ENCODE data around the gene SPRR1A.

SPRR1A gene, protein sequence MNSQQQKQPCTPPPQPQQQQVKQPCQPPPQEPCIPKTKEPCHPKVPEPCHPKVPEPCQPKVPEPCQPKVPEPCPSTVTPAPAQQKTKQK

DNA sequence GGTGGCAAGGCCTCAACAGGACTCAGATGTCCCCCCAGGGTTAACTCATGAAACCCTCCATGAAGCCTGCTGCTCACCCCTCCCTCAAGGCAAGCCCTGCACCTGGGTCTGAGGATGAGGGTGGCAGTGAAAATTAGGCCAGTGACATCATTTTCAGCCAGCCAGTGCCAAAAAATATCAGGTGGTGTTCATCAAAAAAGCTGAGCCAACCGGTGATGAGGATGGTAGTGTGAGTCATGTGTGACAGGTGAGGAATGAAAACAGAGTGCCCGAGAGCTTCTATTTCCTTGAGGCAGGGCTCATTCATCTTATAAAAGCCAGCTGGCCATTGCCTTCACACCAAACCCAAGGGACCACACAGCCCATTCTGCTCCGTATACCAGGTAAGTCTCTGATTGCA, at the start of gene SPRR1A:
Gene SPRR1A (plus strand): TSS at position 339 of the 400 bp plus-strand sequence. CDS start 1,150 bp downstream, outside the sequence.
- DNase-seq (no peak), ATAC-seq (no peak)

DNA sequence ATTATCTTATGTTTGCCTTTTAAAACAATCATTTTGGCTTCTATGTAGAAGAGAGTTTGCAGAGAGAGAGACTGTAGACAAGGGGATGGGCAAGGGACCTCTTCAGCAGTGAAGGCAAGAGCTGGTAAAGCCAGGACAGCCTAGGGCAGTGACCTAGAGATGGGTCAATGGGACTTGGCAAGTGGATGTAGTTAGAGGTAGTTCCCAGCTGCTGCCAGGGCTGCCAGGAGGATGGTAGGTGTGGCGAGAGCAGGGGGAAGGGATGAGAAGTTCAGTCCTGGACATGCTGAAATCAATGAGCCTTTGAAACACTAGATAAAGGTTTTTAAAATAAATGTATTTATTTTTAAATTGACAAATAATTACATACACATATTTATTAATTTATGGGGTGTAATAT, 43.3 kb upstream of the SPRR1A start:
- DNase-seq (no peak), ATAC-seq (no peak)

DNA sequence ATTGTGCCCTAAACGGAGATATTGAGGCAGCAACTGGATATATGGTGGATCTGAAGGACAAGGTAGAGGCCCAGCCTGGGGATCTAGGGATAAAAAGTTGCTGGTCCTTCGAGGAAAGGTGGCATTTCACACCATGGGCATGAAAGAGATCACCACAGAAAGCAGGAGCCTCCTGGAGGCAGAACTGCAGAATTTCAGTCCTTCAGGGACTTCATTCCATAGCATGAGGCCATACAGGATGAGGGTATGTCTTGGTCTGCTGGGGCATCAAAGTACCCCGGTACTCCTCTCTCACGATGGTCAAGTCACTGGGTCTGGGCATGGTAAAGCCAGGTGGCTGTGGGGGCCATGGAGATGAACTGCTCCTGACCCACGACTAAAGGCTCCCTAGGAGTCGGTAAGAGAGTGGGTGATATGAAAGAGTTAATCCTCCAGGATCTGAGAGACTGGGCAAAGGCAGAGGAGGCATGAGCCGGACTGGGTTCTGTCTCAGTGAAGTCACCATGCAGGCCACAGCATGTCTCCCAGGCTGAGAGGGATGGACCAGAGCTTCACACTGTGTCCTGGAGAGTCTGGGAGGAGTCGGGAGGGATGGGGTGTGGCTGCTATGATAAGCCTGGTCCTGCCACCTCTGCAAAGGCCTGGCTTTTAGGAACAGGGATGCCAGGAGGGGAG, 42.7 kb upstream of the SPRR1A start:
- DNase-seq (no peak), ATAC-seq (no peak)

DNA sequence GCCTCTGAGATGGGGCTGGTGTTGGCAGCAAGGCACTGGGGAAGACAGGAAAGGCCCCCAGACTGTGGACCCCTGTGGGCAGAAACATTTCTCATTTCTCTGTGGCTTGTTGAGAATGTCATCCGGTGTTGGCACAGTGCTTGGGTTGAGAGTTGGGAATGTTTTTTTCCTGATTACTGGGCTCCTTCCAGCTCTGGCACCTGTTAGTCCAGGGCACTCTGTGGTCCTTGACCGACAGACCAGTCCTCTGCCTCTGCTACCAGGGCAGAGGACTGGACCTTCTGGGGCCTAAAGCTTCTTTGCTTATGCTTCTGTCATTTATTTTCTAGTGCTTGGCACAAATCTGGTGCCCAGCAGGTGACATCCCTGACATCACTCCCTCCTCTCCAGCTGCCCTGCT, 41.7 kb upstream of the SPRR1A start:
- no peak for DNase-seq

DNA sequence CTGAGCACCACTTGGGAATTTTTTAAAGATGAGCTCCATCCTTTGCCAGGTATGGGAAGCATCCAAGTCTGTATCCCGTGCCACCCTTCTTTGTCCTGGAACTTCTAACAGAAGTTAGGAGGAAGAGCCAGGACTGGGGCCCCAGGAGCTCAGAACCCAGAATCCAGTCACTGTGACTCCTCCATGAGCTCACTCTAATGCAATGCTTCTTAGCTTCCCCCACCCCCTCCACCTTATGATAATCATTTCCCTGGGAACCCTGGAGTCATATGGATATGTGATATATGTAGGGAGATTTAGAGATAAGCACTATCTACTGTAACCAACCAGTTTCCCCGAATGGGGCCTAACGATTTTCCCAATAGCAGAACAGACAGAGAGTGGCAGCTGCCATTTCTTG, 37.6 kb upstream of the SPRR1A start:
- no peak for DNase-seq

More for the DNA sequence above, 41.7 kb upstream of the SPRR1A start:
- no peak for ATAC-seq

DNA sequence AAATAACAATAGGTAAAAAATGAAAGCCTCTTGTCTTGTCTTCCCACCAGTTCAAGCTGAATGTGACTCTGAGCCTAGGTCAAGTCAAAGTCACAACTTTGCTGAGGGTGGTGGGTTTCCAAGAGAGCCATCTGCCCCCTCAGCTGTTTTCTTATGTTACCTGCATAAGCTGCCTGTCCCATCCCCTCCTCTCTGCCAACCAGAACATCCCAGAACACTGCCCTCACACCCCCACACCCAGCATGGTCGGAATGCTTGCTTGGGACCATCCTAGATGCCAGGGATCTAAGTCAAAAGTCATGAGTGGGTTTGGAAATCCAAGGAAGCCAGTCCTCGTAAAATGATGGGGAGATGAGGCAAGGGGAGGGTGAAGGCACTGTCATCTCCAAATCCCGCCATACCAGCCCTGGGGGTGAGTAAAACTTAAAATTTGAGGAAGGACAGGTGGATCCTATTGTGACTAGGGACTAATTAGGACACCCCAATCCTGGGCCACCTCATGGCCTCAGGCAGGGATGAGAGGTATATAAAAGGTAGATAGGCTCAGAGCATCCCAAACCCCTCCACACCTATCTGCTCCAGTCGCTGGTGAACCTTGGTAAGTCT, 37.1 kb upstream of the SPRR1A start, which contains the start of gene SPRR5:
Gene SPRR5 (plus strand): TSS at position 556 of the 606 bp plus-strand sequence. CDS start 1,349 bp downstream, outside the sequence.
- no peak for DNase-seq
- no peak for ATAC-seq

More for the DNA sequence above, 37.6 kb upstream of the SPRR1A start:
- ATAC-seq = no peak

DNA sequence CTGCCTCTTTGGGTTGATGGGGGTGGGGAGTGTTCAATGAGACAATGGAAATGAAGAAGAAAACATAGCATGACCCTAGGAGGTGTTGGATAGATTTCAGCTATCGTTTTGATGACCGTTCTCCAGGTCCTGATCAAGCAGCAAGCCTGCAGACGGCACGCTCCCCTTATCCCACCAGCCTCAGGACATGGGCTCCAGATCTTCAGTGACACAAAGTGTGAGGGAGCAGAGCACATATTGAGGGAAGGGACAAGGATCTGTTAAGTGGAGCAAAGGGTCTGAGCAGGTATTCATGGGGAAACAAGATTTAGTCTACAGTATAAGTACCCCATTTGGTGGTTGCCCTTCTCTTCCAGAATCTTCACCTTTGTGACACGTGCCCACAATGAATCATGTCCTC, 32.2 kb upstream of the SPRR1A start:
- ATAC-seq (no peak), DNase-seq (no peak)

DNA sequence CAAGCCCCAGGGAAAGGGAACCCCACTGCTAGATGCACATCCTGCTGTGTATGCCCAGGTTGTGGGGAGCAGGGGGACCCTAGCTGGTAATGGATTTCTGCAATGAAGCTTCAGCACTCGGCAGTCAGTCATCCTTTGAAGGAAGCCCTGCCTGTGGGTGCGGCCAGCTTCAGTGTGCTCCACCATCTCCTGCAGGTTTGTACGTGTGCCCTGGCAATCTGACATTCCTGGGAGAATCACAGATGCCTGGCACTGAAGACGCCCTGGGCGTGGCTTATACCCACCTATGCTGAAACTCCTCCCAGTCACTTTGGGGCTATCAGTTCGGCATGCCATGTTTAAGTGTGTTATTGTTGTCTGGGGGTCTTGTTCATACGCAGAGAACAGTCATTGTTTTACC, 30.1 kb upstream of the SPRR1A start:
- DNase-seq = no peak
- ATAC-seq = no peak

DNA sequence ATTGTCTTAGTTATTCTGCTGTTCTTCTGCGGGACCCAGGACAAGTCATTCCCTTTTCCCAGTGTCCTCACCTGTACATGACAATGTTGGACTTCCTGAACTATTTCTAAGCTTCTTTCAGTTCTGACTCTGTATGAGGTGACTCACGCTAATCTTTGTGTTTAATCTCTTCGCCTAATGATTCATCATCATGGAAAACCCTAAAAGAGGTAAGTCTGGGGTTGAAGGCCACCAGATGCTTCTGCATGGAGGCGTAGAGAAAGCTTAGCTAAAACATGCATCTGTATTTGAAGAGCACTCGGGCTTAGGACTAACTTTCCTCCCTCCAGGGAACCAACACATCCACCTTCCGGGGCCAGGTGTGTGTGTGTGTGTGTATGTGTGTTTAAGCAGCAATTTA, 29.4 kb upstream of the SPRR1A start:
- DNase-seq = no peak
- ATAC-seq = no peak

DNA sequence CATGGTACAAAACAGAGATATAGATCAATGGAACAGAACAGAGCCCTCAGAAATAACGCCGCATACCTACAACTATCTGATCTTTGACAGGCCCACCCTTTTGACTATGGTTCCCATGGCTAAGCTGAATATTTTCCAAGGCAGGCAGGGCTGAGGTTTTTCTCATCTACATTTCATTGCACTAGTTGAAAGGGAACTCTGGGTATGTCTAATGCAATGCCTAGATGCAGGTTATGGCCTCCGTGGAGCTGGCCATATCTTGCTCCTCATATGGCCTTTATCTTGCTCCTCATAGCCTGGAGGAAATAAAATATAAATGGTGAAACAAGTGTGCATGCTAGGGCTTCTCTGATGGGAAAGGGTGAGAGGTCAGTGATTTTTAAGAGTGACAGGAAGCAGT, 26.3 kb upstream of the SPRR1A start:
- ATAC-seq = no peak
- DNase-seq = no peak

DNA sequence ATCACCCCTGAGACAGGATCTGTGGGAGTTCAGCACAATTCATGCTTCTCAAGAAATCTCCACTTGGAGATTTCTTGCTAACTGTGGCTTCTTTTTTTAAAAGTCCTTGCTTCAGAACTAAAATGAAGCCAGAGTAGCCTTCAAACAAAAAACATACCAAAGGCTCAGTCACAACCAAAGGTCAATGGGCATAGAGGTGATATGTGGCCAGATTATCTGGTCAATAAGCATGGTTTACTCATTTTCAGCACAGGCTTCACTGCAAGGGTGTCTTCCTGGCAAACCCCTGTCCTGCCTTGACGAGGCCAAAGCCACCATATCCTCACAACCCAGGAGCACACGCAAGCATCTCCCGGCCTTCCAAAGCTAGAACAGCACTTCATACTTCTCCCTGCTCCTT, 24.6 kb upstream of the SPRR1A start:
- ATAC-seq (no peak), DNase-seq (no peak)

DNA sequence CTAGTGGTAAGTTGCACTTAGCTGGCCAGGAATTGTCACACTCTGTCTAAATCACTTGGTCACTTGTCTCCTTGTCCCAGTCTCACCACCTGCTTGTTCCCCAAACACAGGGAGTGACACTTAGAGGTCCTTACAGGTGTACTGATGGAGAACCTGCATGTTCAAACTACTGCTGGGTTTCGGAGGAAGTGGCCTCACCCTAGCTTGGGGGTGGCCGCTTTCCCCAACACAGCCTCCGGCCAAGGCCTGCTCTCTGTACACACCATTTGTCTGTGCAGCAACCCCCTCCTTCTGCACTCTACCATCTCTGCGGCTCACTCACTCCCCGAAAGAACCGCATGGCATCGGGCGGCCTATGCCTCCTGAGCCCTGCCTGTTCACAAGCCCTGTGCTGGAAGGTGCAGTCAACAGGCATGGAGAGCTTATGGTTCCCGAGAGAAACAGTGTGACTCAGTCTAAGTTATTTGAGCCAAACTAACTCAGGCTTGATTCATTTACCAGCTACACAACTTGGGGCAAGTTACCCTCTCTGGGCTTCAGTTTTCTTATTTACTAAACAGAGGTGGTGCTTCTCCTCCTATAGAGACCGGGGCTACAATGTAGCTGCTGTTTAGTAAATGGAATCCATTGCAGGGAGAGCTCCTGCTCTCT, 24.0 kb upstream of the SPRR1A start:
- no peak for ATAC-seq
- no peak for DNase-seq

DNA sequence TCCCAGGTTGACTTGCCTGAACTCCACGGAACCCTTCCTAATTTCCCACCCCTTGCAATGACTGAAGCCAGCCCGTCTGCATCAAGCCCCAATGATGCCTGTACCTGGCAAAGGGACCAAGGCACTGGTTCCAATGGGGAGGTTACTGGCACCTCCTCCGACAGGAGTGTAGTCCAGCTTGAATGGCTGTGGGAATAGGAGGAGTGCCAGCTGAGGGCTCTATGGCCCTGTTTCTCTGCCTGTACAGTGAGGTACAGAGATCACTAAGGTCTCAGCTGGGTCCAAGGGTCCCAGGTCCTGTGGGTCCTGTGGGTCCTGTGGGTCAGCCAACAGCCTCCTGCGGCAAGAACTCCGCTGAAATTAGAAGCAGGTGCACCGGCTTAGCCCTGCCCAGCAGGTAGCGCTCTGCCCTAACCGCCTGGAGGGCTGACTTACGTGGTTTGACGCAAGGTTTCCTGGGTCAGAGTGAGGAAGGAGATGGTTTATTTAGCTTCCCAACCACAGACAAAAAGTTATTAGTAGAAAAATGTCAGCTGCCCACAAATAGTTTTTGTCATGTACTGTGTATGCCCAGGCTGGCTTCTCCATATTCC, 23.3 kb upstream of the SPRR1A start:
- DNase-seq = no peak
- no peak for ATAC-seq

DNA sequence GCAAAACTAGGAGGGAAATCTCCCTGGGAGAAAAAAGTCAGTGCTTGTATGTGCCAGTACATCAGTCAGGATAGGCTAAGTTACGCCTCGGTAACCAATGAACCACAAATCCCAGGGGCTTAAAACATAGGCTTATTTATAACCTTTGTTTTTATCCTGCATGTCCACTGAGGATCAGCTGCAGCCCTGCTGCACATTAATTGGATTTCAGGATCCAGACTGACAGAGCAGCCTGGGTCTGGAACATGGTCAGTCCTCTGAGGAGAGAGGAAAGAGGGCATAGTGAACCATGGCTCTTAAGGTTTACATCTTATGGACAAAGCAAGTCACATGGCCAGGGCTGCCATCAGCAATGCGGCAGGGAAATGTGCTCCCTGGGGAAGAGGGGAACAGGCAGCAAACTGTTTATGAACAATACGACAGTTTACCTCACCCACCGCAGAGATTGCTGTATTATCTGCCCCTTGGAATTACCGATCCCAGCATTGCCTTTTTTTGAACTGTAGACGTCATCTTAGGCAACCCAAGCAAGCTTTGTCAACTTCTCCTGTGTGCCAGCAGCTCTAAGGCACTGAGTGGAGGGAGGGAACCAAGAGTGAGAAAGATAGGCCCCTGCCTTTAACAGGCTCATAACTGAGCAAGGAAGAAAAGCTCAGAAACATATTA, 22.5 kb upstream of the SPRR1A start:
- no peak for ATAC-seq

DNA sequence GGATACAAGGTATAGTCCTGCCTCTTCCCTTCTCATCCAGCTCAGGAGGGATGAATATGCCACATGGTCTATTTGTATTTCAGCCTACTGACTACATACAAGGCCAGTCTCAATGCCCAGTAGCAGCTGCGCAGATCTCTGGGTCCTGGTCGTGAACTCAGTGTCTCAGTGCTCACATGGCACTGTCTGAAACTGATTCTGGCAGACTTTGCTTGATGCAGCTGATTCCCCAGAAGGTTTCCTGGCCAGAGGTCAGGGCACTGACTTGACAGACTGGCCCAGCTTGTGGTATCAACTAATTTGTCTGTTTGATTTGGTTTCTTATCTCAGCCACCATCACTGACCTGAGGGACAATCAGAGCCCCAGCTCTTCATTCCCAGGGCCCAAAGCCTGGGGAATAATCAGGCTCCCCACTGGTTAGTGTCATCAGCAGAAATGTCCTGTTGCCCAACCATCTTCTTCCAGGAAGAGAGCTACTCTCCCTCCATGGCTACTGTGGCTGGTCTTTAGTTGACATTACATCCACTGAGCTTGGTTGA, 20.9 kb upstream of the SPRR1A start:
- ATAC-seq (no peak), DNase-seq (no peak)

More for the DNA sequence above, 22.5 kb upstream of the SPRR1A start:
- no peak for DNase-seq

DNA sequence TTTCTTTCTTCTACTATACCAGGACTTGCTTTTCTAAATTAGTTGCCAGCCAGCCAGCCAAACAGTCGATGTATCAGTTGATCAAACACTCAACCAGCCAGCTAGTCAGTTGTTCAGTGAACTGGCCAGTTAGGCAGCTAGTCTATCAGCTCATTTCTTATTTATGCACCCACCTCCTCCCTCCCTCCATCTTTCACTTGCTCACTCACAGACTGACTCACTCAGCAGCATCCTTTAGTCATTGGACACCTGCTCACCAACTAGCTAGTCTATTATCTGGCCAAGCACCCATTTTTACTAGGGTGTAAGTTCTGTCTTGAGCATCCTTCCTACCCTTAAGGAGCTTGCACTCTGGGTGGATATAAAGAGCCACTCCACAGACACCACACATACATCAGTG, 19.3 kb upstream of the SPRR1A start:
- ATAC-seq (no peak), DNase-seq (no peak)

DNA sequence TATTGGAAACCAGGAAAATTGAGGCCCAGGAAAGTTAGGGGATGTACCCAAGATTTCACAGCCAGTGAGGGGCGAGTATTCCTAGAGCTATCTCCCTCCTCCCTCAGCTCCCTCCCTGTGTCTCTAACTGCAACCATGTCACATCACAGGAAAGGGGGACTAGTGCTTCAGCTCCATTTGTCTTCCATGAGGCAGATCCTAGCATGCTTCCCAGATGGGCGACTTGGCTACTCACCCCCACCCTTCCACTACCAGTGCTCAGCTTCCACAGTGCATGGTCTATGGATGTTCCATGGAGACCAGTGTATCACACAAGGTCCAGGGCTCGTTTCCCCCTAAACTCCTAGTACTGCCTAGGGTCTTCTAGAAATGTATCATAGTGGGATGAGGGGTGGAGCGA, 18.0 kb upstream of the SPRR1A start:
- DNase-seq = no peak
- no peak for ATAC-seq

DNA sequence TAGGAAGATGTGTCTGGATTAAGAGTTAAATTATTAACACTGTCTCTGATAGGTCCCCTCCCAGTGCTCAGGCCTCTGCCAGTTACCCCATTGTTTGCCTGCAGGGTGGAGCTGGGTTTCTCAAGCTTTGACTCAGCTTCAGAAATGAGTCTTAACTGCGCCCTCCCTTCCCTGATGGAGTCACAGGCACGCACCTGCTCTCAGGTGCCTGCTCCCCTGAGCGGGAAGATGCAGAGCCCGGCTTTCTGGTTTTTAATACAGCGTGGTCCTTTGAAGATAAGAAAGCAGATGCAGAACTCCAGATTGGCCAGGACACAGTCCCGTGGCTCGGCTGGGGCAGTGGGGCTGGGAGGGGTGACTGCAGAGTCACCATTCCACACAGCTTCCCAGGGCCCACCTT, 16.7 kb upstream of the SPRR1A start:
- ATAC-seq = no peak

DNA sequence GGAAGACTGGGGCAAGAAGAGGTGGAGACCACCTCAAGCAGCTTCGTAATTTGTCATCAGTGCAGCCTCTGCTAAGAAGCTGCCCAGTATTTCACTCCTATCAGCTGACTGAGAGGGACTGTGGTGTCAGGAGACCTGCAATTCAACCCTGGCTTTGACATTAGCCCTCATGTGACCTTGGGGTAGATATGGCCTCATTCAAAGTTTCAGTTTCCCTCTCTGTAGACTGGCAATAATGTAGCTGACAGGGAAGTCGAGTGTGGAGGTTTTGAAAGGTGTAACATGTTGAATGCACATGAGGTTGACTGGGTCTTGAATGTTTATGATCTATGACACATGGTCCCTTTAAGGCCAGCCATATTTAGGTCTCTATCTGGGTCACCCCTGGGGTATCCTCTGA, 15.6 kb upstream of the SPRR1A start:
- ATAC-seq (no peak), DNase-seq (no peak)

More for the DNA sequence above, 16.7 kb upstream of the SPRR1A start:
- DNase-seq = no peak

DNA sequence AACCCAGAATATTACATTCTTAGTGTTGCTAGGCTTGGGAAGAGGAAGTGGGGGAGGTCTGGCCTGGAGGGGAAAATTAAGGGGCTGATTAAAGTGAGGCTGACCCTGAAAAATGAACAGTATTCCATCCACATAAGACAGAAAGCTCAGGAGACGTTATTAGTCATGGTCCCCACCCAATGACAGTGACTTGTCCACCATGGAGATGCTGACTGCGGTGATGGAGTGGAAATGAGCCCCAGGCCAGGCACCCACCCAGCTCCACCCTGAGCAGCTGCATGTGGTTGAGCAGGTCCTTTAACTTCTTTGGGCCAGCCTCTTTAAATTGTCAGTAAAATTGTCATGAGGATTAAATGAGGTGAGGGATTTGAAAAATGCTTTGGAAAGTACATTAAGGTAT, 14.8 kb upstream of the SPRR1A start:
- DNase-seq = no peak
- no peak for ATAC-seq

DNA sequence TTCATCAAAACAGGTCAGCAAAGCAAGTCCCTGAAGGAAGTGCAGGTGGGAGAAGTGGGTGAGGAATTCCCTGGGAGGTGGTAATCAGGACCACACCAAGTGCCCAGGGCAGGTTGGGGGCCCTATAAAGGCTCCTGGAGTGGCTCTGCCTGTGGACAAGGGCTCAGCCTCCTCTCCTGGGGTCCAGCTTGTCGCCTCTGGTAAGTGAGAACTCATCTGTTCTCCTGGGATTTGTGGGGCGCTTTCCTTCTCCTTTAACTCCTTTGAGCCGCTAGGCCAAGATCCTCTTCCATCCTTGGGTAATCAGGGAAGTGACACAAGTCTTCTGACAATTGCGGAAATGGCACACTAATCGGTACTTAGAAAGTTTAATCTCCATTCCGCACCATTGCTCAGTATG, 13.4 kb upstream of the SPRR1A start, which contains the start of gene SPRR4:
Gene SPRR4 (plus strand): TSS at position 154 of the 400 bp plus-strand sequence. CDS start 1,243 bp downstream, outside the sequence.
- no peak for ATAC-seq
- no peak for DNase-seq

Data from stimulated activated naive CD8-positive, alpha-beta T cell treated with anti-CD3 and anti-CD28 coated beads, Interleukin-15, Interleukin-2, amounts not matched to agents 100 U/mL and 50 U/mL, for 24 hours (primary cell).